Measurements from ENCODE around the gene TRIM67. TPM values are rescaled to one million over a fixed set of nuclear protein-coding genes. Genes with fewer than 3 reads are reported as not detected.

The TRIM67 gene
- total and polyA plus RNA-seq, 3 donors from 2014 or later = 0.19 to 0.26 (median 0.24) TPM

DNA sequence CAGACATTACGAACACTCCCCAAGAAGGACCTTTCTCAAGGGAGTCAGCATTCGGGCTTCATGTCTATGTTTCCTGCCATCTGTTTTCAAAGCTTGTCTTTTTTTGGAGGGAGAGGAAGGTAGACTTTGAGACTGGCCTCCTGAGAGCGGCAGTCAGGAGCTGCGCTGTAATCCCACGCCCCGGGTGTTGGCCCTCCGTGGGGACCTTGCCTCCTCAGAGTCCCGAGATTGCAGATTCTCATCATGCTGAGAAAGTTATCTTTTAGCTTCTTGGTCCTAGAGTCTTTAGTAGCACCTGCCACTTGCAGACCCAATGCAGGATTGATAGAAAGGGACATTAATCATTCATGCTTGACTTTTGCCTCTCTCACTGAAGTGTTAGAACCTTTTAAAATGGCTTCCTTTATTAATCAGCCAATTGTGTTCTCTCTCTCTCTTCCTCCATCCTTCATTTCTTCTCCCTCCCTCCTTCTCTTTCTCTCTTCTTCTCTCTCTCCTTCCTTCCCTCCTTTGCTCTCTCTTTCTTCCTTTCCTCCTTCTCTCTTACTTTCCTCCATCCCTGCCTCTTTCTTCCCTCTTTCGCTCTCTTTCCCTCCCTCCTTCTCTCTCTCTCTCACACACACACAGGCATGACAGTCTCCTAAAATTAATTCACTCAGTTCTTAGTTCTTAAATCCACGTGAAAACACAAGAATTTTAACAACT is 54.0 kb downstream of the TRIM67 start:
- no peak overlapping the region for H3K4me3 ChIP-seq
- DNase-seq = no peak
- H3K27me3 ChIP-seq = no peaks in the 10 kb centered on the region
- TF ChIP-seq, protein P1, sequence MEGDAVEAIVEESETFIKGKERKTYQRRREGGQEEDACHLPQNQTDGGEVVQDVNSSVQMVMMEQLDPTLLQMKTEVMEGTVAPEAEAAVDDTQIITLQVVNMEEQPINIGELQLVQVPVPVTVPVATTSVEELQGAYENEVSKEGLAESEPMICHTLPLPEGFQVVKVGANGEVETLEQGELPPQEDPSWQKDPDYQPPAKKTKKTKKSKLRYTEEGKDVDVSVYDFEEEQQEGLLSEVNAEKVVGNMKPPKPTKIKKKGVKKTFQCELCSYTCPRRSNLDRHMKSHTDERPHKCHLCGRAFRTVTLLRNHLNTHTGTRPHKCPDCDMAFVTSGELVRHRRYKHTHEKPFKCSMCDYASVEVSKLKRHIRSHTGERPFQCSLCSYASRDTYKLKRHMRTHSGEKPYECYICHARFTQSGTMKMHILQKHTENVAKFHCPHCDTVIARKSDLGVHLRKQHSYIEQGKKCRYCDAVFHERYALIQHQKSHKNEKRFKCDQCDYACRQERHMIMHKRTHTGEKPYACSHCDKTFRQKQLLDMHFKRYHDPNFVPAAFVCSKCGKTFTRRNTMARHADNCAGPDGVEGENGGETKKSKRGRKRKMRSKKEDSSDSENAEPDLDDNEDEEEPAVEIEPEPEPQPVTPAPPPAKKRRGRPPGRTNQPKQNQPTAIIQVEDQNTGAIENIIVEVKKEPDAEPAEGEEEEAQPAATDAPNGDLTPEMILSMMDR (IDR thresholded peaks at IDR 0.05) = no peak
- TF ChIP-seq POLR2A (IDR thresholded peaks at IDR 0.05) = no peak
- H3K36me3 ChIP-seq (ENCODE audit: low read depth, missing control alignments) = no peaks in the 10 kb centered on the region
- 86 to 91% methylated on average over 10 of the region's 10 CpGs for WGBS, 2 donors
- peaks cover 4% of the 10 kb centered on the region for H3K4me1 ChIP-seq
- intact Hi-C loops (cut with DNase I; ENCODE audit: low total_unique reads) = loop anchor here (5.0 kb wide), 1 partner anchor 299 kb away; no protein-coding TSS in a partner anchor
- H3K27ac ChIP-seq = no peak overlapping the region
- H3K9me3 ChIP-seq = no peaks in the 10 kb centered on the region

DNA sequence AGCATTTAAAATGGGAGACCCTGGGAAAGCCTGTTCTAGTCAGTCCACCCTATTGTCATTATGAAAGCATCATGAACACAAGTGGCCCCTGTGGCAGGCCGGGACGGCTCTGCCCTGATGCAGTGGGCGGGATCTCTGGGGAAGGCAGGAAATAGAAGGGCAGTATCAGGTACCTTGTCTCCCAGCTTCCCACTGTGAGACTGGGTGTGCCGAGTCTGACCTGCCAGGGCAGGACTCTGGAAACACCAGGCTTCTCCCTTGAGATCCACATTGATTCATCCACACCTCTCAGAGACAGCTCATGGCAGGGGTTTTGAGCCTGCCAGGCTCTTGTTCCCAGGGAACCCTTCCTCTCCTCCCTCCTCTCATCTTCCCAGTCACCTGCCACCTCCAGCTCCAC is 54.6 kb downstream of the TRIM67 start:
- DNase-seq = no peak
- WGBS, 2 donors = 47 to 66% methylated on average over 4 of the region's 4 CpGs
- H3K4me3 ChIP-seq = no peak overlapping the region
- H3K36me3 ChIP-seq (ENCODE audit: low read depth, missing control alignments) = no peaks in the 10 kb centered on the region
- intact Hi-C loops (cut with DNase I; ENCODE audit: low total_unique reads) = loop anchor here (5.0 kb wide), 1 partner anchor 299 kb away; no protein-coding TSS in a partner anchor
- H3K27me3 ChIP-seq = no peaks in the 10 kb centered on the region
- no peak for TF ChIP-seq POLR2A (IDR thresholded peaks at IDR 0.05)
- TF ChIP-seq, protein P1 (IDR thresholded peaks at IDR 0.05) = no peak
- no peaks in the 10 kb centered on the region for H3K9me3 ChIP-seq
- no peak overlapping the region for H3K27ac ChIP-seq
- peaks cover 4% of the 10 kb centered on the region for H3K4me1 ChIP-seq

DNA sequence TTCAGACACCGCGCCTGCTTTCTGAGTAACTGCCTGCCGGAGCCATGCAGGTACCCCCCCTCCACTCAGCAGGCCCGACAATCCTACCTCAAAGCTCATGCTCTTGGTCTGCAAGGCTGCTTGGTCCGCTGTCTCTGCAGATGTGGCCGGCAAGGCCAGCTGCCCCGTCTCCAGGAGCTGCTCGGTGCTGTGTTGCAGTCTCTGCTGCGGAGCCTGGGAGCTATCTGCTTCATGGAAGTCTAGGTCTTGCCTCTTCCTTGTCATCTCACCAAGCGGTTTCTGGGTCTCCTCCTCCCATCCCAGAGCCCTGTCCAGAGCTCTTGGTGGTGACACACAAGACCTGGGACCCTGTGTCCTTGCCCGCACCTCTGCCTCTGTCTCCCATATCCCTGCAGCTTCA is 55.2 kb downstream of the TRIM67 start:
- no peaks in the 10 kb centered on the region for H3K27me3 ChIP-seq
- intact Hi-C loops (cut with DNase I; ENCODE audit: low total_unique reads) = loop anchor here (5.0 kb wide), 1 partner anchor 300 kb away; no protein-coding TSS in a partner anchor
- no peaks in the 10 kb centered on the region for H3K9me3 ChIP-seq
- DNase-seq = no peak
- no peaks in the 10 kb centered on the region for H3K4me1 ChIP-seq
- no peaks in the 10 kb centered on the region for H3K36me3 ChIP-seq (ENCODE audit: low read depth, missing control alignments)
- H3K4me3 ChIP-seq = no peak overlapping the region
- H3K27ac ChIP-seq = no peak overlapping the region
- TF ChIP-seq, protein P1 (IDR thresholded peaks at IDR 0.05) = no peak
- TF ChIP-seq POLR2A (IDR thresholded peaks at IDR 0.05) = no peak
- WGBS, 2 donors = 84 to 88% methylated on average over 6 to 11 of the region's 11 CpGs

DNA sequence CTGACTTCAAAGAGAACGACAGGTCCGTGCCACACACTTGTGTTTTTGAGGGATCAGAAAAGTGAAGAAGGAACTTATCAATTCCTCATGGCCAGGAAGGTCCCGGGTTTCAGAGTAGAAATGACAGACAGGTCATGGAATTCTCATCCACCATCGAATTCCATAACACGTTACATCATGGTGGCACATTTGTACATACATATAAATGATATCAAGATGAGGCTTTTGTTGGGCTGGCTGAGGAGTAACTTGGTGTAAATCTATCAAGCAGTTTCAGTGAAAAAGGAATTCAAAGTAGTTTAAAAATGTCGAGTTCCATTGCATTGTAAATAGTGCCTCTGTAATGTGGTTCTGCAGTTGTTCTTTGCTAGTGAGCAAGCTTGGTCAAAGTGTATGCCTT is 56.2 kb downstream of the TRIM67 start:
- TF ChIP-seq, protein P1 (IDR thresholded peaks at IDR 0.05) = no peak
- no peak for TF ChIP-seq POLR2A (IDR thresholded peaks at IDR 0.05)
- intact Hi-C loops (cut with DNase I; ENCODE audit: low total_unique reads) = loop anchor here (5.0 kb wide), 1 partner anchor 301 kb away; no protein-coding TSS in a partner anchor
- no peaks in the 10 kb centered on the region for H3K36me3 ChIP-seq (ENCODE audit: low read depth, missing control alignments)

More for the DNA sequence above, 56.2 kb downstream of the TRIM67 start:
- DNase-seq = no peak
- Histone ChIP-seq H3K4me3 (no peak overlapping the region), H3K9me3 (no peaks in the 10 kb centered on the region), H3K27ac (no peak overlapping the region), H3K27me3 (no peaks in the 10 kb centered on the region), H3K4me1 (no peaks in the 10 kb centered on the region)
- 81 to 82% methylated on average over 6 of the region's 6 CpGs for WGBS, 2 donors
